Mesendoderm (in vitro differentiated cells): Measurements from ENCODE around the gene NPAS3.

Experiments
- DNase-seq: peaks from one replicate; pipeline ENCODE4 v3.0.0; 2013
- H2AK5ac ChIP-seq: 2 replicates; pipeline ENCODE4 v1.6.1; 2013; ENCODE audit warnings: low read length, inconsistent platforms
- H2BK120ac ChIP-seq: 2 replicates; pipeline ENCODE4 v1.6.1; 2013; ENCODE audit warnings: low read depth, mild to moderate bottlenecking, low read length, moderate library complexity, mixed read lengths
- H2BK15ac ChIP-seq: replicated peaks from 2 replicates; pipeline ENCODE4 v1.6.1; 2013; ENCODE audit warnings: low read depth, mild to moderate bottlenecking, moderate library complexity
- H2BK5ac ChIP-seq: 2 replicates; pipeline ENCODE4 v1.6.1; 2013; ENCODE audit warnings: low read length, inconsistent platforms
- H3K18ac ChIP-seq: 2 replicates; pipeline ENCODE4 v1.6.1; 2013; ENCODE audit warnings: mild to moderate bottlenecking, low read length, mixed read lengths
- H3K23ac ChIP-seq: one replicate; pipeline ENCODE4 v1.6.1; 2013; ENCODE audit warnings: low read length
- H3K27ac ChIP-seq: 2 replicates; pipeline ENCODE4 v1.5.1; 2013; ENCODE audit warnings: low read depth, mild to moderate bottlenecking, inconsistent platforms, low read length, moderate library complexity
- H3K27me3 ChIP-seq: 2 replicates; pipeline ENCODE4 v1.6.1; 2013; ENCODE audit warnings: low read length, control low read depth, mild to moderate bottlenecking, inconsistent platforms; ENCODE audit not compliant: insufficient read depth, poor library complexity
- H3K36me3 ChIP-seq: 2 replicates; pipeline ENCODE4 v1.6.1; 2013; ENCODE audit warnings: low read length, inconsistent platforms; ENCODE audit not compliant: control insufficient read depth, insufficient read depth
- H3K4ac ChIP-seq: one replicate; pipeline ENCODE4 v1.6.1; 2013; ENCODE audit warnings: low read depth, mild to moderate bottlenecking, low read length, moderate library complexity
- H3K4me1 ChIP-seq: 2 replicates; pipeline ENCODE4 v1.6.1; 2013; ENCODE audit warnings: low read depth, low read length, inconsistent platforms; ENCODE audit not compliant: control insufficient read depth
- H3K4me2 ChIP-seq: 2 replicates; pipeline ENCODE4 v1.6.1; 2013; ENCODE audit warnings: low read length
- H3K4me3 ChIP-seq: 2 replicates; pipeline ENCODE4 v1.5.1; 2013; ENCODE audit warnings: mild to moderate bottlenecking, low read length
- H3K56ac ChIP-seq: one replicate; pipeline ENCODE4 v1.6.1; 2013; ENCODE audit warnings: low read length
- H3K79me1 ChIP-seq: 2 replicates; pipeline ENCODE4 v1.6.1; 2013; ENCODE audit warnings: low read length, inconsistent platforms
- H3K79me2 ChIP-seq: 2 replicates; pipeline ENCODE4 v1.6.1; 2013; ENCODE audit warnings: mild to moderate bottlenecking, low read length; ENCODE audit not compliant: control insufficient read depth, insufficient read depth
- H3K9ac ChIP-seq: 2 replicates; pipeline ENCODE4 v1.6.1; 2013; ENCODE audit warnings: low read length, inconsistent platforms
- H4K5ac ChIP-seq: one replicate; pipeline ENCODE4 v1.6.1; 2013; ENCODE audit warnings: low read length
- H4K8ac ChIP-seq: one replicate; pipeline ENCODE4 v1.6.1; 2013; ENCODE audit warnings: low read depth, mild to moderate bottlenecking, control low read depth, low read length, moderate library complexity
- WGBS: extraction: QIAGEN DNeasy Blood & Tissue Kit; methylation state at CpG from one replicate; pipeline ENCODE4 v1.1.7; 2013; ENCODE audit warnings: low lambda C conversion rate, missing lambda C conversion rate; ENCODE audit not compliant: insufficient coverage; ENCODE audit errors: extremely low coverage; 5-methylcytosine and 5-hydroxymethylcytosine counted together

Gene NPAS3

GRCh38 chr14:33297565-33297964 lies 358.9 kb downstream of the NPAS3 start:
- Histone ChIP-seq H3K79me2 (no peaks in the 10 kb centered on the region), H3K4me3 (no peak overlapping the region), H2AK5ac (no peak overlapping the region), H4K5ac (no peak overlapping the region), H3K79me1 (no peaks in the 10 kb centered on the region), H2BK120ac (no peak overlapping the region), H3K9ac (no peak overlapping the region), H3K56ac (no peak overlapping the region), H3K36me3 (no peaks in the 10 kb centered on the region), H4K8ac (no peak overlapping the region), H2BK5ac (no peak overlapping the region), H3K4me2 (no peak overlapping the region), H3K4me1 (no peaks in the 10 kb centered on the region), H2BK15ac (no peak overlapping the region), H3K4ac (no peak overlapping the region), H3K23ac (no peak overlapping the region), H3K27me3 (no peaks in the 10 kb centered on the region), H3K27ac (no peak overlapping the region), H3K18ac (no peak overlapping the region)
- peak; percentile 20 for DNase-seq
- no CpG with 5 or more reads among the region's 4 CpGs for WGBS

GRCh38 chr14:33307691-33308251 lies 369.1 kb downstream of the NPAS3 start:
- no CpG with 5 or more reads among the region's 11 CpGs for WGBS
- Histone ChIP-seq H3K4me2 (no peak overlapping the region), H3K4me3 (no peak overlapping the region), H3K27me3 (no peaks in the 10 kb centered on the region), H3K4ac (no peak overlapping the region), H3K36me3 (no peaks in the 10 kb centered on the region), H3K4me1 (no peaks in the 10 kb centered on the region), H3K56ac (no peak overlapping the region), H4K5ac (no peak overlapping the region), H3K9ac (no peak overlapping the region), H3K79me2 (no peaks in the 10 kb centered on the region), H4K8ac (no peak overlapping the region), H3K79me1 (no peaks in the 10 kb centered on the region), H2BK120ac (no peak overlapping the region), H2AK5ac (no peak overlapping the region), H3K18ac (no peak overlapping the region), H2BK15ac (no peak overlapping the region), H2BK5ac (no peak overlapping the region), H3K23ac (no peak overlapping the region), H3K27ac (no peak overlapping the region)
- no peak for DNase-seq

GRCh38 chr14:33309106-33309505 lies 370.4 kb downstream of the NPAS3 start:
- Histone ChIP-seq H3K4me3 (no peak overlapping the region), H3K27ac (no peak overlapping the region), H3K4me1 (no peaks in the 10 kb centered on the region), H2AK5ac (no peak overlapping the region), H3K79me1 (no peaks in the 10 kb centered on the region), H3K9ac (no peak overlapping the region), H3K36me3 (no peaks in the 10 kb centered on the region), H3K27me3 (no peaks in the 10 kb centered on the region), H2BK5ac (no peak overlapping the region), H3K79me2 (no peaks in the 10 kb centered on the region), H3K4ac (no peak overlapping the region), H4K5ac (no peak overlapping the region), H3K18ac (no peak overlapping the region), H4K8ac (no peak overlapping the region), H2BK120ac (no peak overlapping the region), H2BK15ac (no peak overlapping the region), H3K23ac (no peak overlapping the region), H3K56ac (no peak overlapping the region), H3K4me2 (no peak overlapping the region)
- no CpG with 5 or more reads among the region's 4 CpGs for WGBS
- no peak for DNase-seq

- 100% methylated on average over 3 of the region's 3 CpGs for WGBS
- no peak overlapping the region for H2AK5ac ChIP-seq
Measured at GRCh38 chr14:33315217-33315616, 376.5 kb downstream of the NPAS3 start.

GRCh38 chr14:33315721-33316120 lies 377.0 kb downstream of the NPAS3 start:
- Histone ChIP-seq H3K4ac (no peak overlapping the region), H3K27me3 (no peaks in the 10 kb centered on the region), H3K4me2 (no peak overlapping the region), H2AK5ac (no peak overlapping the region), H3K9ac (no peak overlapping the region), H3K79me1 (no peaks in the 10 kb centered on the region), H3K36me3 (no peaks in the 10 kb centered on the region), H3K18ac (no peak overlapping the region), H2BK5ac (no peak overlapping the region), H4K5ac (no peak overlapping the region), H3K23ac (no peak overlapping the region), H3K4me1 (no peaks in the 10 kb centered on the region), H4K8ac (no peak overlapping the region), H3K4me3 (no peak overlapping the region), H3K56ac (no peak overlapping the region), H3K27ac (no peak overlapping the region), H2BK15ac (no peak overlapping the region), H3K79me2 (no peaks in the 10 kb centered on the region), H2BK120ac (no peak overlapping the region)
- no CpG with 5 or more reads among the region's 2 CpGs for WGBS
- no peak for DNase-seq

More at GRCh38 chr14:33315217-33315616, 376.5 kb downstream of the NPAS3 start:
- Histone ChIP-seq H3K9ac (no peak overlapping the region), H3K18ac (no peak overlapping the region), H4K8ac (no peak overlapping the region), H3K56ac (no peak overlapping the region), H3K23ac (no peak overlapping the region), H3K4me2 (no peak overlapping the region), H3K27me3 (no peaks in the 10 kb centered on the region), H2BK5ac (no peak overlapping the region), H4K5ac (no peak overlapping the region), H3K4ac (no peak overlapping the region), H3K36me3 (no peaks in the 10 kb centered on the region), H3K4me1 (no peaks in the 10 kb centered on the region), H3K27ac (no peak overlapping the region), H2BK15ac (no peak overlapping the region), H3K4me3 (no peak overlapping the region), H2BK120ac (no peak overlapping the region), H3K79me2 (no peaks in the 10 kb centered on the region), H3K79me1 (no peaks in the 10 kb centered on the region)
- DNase-seq, result no peak

GRCh38 chr14:33317675-33318074 lies 379.0 kb downstream of the NPAS3 start:
- no peaks in the 10 kb centered on the region for H3K79me2 ChIP-seq
- no CpG with 5 or more reads among the region's 5 CpGs for WGBS
- no peak overlapping the region for H2BK120ac ChIP-seq
- H3K4me2 ChIP-seq, result no peak overlapping the region
- no peak overlapping the region for H4K8ac ChIP-seq
- H2BK5ac ChIP-seq, result no peak overlapping the region
- H3K27ac ChIP-seq, result no peak overlapping the region
- H3K56ac ChIP-seq, result no peak overlapping the region
- H3K23ac ChIP-seq, result no peak overlapping the region
- no peaks in the 10 kb centered on the region for H3K27me3 ChIP-seq
- H4K5ac ChIP-seq, result no peak overlapping the region
- H3K36me3 ChIP-seq, result no peaks in the 10 kb centered on the region
- no peaks in the 10 kb centered on the region for H3K4me1 ChIP-seq
- no peak overlapping the region for H2AK5ac ChIP-seq
- H2BK15ac ChIP-seq, result no peak overlapping the region
- DNase-seq, result no peak
- no peaks in the 10 kb centered on the region for H3K79me1 ChIP-seq
- no peak overlapping the region for H3K4me3 ChIP-seq
- H3K4ac ChIP-seq, result no peak overlapping the region
- H3K18ac ChIP-seq, result no peak overlapping the region
- H3K9ac ChIP-seq, result no peak overlapping the region
